Measurements from ENCODE around the gene LNX2.

Gene LNX2

DNA sequence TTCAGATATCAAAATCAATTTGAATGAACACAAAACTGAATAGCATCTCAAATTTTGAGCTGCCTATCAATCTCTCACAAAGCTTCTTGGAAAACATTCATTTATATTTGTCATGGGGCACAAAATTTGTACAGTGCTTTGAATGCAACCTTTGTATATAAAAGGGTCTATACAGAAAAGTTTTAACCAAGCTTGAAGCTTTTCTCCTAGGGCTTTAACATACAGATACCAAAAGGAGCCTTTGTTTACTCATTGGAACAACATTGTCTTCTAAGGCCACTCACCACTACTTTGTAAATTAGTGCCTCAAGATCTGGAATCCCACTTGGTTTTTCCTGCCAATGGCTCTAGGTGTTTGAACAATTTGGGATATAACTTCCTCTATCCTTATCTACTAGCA is 21.2 kb downstream of the LNX2 start:
- TF ChIP-seq REST (IDR thresholded peaks at IDR 0.05; ENCODE audit: insufficient read depth in 1 of 2, low read depth in 2 of 2, low read length in 2 of 2): no peak
- no peak for TF ChIP-seq TAF1 (IDR thresholded peaks at IDR 0.05; ENCODE audit: borderline replicate concordance, insufficient read depth, low read length)
- no peak for TF ChIP-seq SIN3A (IDR thresholded peaks at IDR 0.05; ENCODE audit: borderline replicate concordance, insufficient read depth, low read length)
- TF ChIP-seq FOXP2 (optimal IDR thresholded peaks at IDR 0.05; ENCODE audit: borderline replicate concordance, extremely low read depth, extremely low read length, insufficient read depth): no peak
- TF ChIP-seq POLR2AphosphoS5 (IDR thresholded peaks at IDR 0.05; ENCODE audit: low read depth, low read length): no peak

DNA sequence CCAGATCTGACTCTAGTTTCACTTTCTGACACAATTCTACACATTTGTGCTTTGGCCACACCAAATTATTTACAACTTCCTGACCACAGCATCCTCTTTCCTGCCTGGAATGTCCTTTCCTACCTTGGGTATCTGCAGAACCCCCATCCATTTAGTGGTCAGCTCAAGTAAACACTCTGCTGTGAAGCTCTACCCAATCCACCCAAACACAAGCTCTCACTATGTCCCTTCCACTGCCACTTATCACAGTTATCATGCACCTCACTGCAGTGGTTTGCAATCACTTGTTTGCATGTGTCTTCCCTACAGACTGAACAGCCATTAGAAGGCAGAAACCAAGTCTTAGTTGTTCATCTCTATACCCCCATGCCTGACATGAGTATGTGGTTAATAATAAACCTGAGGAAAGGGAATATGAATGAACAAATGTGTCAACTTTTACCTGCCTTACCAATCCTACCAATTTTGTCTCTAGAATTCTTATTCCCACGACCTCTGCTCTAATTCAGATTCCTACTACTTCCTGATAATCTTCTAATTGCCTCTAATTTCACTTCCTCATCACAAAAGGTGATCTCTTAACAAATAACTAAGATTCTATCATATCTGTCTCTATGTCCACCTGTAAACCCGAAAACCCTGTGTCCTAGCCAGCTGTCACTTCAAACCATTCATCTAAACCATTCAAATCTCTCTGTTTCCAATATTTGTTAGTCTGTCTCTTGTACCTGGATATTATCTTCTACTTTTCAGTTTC is 25.1 kb downstream of the LNX2 start:
- TF ChIP-seq POLR2AphosphoS5 (IDR thresholded peaks at IDR 0.05; ENCODE audit: low read depth, low read length) (no peak), SIN3A (IDR thresholded peaks at IDR 0.05; ENCODE audit: borderline replicate concordance, insufficient read depth, low read length) (no peak), FOXP2 (optimal IDR thresholded peaks at IDR 0.05; ENCODE audit: borderline replicate concordance, extremely low read depth, extremely low read length, insufficient read depth) (no peak), TAF1 (IDR thresholded peaks at IDR 0.05; ENCODE audit: borderline replicate concordance, insufficient read depth, low read length) (no peak), REST (IDR thresholded peaks at IDR 0.05; ENCODE audit: insufficient read depth in 1 of 2, low read depth in 2 of 2, low read length in 2 of 2) (no peak)

- TF ChIP-seq SIN3A (IDR thresholded peaks at IDR 0.05; ENCODE audit: borderline replicate concordance, insufficient read depth, low read length) (no peak), REST (IDR thresholded peaks at IDR 0.05; ENCODE audit: insufficient read depth in 1 of 2, low read depth in 2 of 2, low read length in 2 of 2) (no peak), FOXP2 (optimal IDR thresholded peaks at IDR 0.05; ENCODE audit: borderline replicate concordance, extremely low read depth, extremely low read length, insufficient read depth) (no peak), POLR2AphosphoS5 (IDR thresholded peaks at IDR 0.05; ENCODE audit: low read depth, low read length) (no peak), TAF1 (IDR thresholded peaks at IDR 0.05; ENCODE audit: borderline replicate concordance, insufficient read depth, low read length) (no peak)
Observed at GRCh38 chr13:27593267-27593666, 27.1 kb downstream of the LNX2 start.

DNA sequence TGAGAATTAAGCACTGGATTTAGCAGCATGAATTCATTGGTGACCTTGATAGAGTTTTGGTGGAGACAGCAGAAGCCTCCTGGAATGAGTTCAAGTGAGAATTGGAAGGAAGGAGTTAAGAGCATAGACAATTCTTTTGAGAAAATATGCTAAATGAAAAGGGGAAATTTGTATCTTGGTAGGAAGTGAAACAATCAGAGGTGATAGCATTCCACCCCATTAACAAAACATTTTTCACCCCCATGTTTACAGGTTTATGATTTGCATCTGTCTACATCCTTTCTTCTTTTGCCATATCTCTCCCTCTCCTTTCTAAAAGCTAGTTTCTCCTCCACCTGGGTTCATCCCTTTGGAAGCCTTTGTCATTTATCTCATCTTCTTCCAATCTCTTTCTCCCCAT is 27.5 kb downstream of the LNX2 start:
- TF ChIP-seq TAF1 (IDR thresholded peaks at IDR 0.05; ENCODE audit: borderline replicate concordance, insufficient read depth, low read length) (no peak), REST (IDR thresholded peaks at IDR 0.05; ENCODE audit: insufficient read depth in 1 of 2, low read depth in 2 of 2, low read length in 2 of 2) (no peak), POLR2AphosphoS5 (IDR thresholded peaks at IDR 0.05; ENCODE audit: low read depth, low read length) (no peak), FOXP2 (optimal IDR thresholded peaks at IDR 0.05; ENCODE audit: borderline replicate concordance, extremely low read depth, extremely low read length, insufficient read depth) (no peak), SIN3A (IDR thresholded peaks at IDR 0.05; ENCODE audit: borderline replicate concordance, insufficient read depth, low read length) (no peak)
